ENCODE results near the gene APOL3. TPM values are rescaled to one million over a fixed set of nuclear protein-coding genes. Genes with fewer than 3 reads are reported as not detected.
"Not testable (repeated sequence)": the region's sequence is repeated elsewhere in the genome, so short reads cannot be mapped to it uniquely, and the experiment has no call there.

APOL3 gene
- total RNA-seq, 1 experiment from 2014 or later = 11.1 TPM

DNA sequence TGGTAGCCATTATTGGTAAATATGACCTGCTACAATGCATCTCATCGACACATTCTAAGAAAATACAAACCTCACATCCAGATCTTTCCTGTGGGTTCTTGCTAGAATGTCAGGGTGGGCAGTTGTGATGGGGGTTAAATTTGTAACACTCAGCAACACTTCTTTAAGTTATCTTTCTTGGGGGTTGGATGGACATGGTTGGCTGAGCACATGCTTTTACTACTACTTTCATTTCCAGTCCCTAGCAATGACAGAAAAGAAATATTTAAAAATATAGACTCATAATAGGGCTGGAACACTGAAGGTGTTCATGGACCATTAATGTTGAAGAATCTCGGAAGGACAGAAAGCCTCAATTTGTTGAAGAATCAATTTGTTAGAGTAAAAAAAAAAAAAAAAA, 57.6 kb downstream of the APOL3 start:
- DNase-seq (ENCODE audit: low read depth) = no peak

DNA sequence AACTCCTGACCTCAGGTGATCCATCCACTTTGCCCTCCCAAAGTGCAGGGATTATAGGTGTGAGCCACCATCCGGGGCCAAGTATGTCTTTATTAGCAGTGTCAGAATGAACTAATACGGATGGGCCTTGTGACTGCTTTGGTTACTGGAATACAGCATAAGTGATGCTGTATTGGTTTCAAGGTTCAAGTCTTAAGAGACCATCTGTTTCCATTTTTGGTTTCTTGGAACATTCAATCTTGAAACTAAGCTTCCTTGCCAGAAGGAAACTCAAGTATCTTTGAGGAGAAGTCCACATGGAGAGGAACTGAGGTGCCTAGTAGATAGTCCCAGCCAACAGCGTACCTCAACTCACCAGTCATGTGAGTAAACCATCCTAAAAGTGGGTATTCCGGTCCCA, 58.8 kb downstream of the APOL3 start:
- no peak for DNase-seq (ENCODE audit: low read depth)

DNA sequence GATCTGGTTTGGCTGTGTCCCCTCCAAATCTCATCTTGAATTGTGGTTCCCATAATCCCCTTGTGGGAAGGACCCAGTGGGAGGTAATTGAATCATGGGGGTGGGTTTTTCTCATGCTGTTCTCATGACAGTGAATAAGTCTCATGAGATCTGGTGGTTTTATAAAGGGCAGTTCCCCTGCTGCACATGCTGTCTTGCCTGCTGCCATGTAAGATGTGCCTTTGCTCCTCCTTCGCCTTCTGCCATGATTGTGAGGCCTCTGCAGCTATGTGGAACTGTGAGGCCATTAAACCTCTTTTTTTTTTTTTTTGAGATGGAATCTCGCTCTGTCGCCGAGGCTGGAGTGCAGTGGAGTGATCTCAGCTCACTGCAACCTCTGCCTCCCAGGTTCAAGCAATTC, 59.6 kb downstream of the APOL3 start:
- DNase-seq (ENCODE audit: low read depth) = not testable (repeated sequence)

DNA sequence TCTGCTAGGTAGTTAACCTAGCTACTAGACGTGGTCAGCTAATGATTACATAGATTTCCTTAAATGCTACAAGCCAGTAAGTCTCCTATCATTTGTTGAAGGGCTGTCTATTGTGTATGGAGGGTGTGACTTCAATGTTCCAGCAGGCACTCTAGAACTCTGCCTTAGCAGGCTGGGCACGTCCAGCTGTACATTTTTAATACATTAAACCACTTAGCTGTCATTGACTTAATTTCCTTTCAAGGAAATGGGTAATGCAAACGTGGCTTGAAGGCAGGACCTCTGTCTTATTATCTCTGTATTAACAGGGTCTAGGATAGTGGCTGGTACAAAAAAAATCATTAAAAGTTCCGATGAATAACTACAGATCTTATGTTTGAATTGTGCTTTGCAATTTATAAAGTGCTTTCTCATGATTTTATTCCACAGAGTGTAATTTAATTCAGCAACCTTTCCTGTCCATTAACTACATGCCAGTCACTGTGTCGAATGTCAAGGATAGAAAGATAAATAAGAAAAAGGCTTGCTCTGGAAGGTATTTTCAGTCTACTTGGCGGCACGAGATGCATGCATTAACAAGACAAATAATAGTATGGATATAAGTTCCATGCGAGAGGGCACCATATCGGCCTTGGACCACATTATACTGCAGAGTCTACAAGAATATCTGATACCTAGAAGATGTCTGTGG, 60.3 kb downstream of the APOL3 start:
- no peak for DNase-seq (ENCODE audit: low read depth)

DNA sequence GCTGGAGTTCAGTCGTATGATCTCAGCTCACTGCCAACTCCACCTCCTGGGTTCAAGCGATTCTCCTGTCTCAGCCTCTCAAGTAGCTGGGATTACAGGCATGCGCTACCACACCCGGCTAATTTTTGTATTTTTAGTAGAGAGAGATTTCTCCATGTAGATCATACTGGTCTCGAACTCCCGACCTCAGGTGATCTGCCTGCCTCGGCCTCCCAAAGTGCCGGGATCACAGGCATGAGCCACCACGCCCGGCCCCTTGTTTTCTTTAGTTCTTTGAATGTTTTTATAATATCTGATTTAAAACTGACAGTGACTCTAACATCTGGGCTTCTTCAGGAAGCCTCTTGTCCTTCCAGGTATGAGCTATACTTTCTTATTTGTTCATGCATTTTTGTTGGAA, 61.0 kb downstream of the APOL3 start:
- not testable (repeated sequence) for DNase-seq (ENCODE audit: low read depth)

DNA sequence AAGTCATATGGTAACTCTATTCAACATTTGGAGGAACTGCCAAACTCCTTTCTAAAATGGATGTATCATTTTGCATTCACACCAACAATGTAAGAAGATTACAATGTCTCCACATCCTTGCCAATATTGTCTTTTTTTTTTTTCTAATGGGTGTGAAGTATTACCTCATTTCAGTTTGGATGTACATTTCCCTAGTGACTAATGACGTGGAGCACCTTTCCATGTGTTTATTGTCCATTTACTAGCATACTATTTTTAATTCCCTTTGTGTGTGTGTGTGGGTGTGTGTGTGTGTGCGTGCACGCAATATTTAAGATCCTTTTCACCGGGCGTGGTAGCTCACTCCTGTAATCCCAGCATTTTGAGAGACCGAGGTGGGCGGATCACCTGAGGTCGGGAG, 62.7 kb downstream of the APOL3 start:
- DNase-seq (ENCODE audit: low read depth) = no peak

DNA sequence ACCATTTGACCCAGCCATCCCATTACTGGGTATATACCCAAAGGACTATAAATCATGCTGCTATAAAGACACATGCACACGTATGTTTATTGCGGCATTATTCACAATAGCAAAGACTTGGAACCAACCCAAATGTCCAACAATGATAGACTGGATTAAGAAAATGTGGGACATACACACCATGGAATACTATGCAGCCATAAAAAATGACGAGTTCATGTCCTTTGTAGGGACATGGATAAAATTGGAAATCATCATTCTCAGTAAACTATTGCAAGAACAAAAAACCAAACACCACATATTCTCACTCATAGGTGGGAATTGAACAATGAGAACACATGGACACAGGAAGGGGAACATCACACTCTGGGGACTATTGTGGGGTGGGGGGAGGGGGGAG, 69.8 kb downstream of the APOL3 start:
- not testable (repeated sequence) for DNase-seq (ENCODE audit: low read depth)

Other genes starting within 250 kb of the APOL3 start
- 82.2 and 96.2 TPM in 2 replicates for gene RBFOX2, start 131.9 kb downstream of the APOL3 start, total RNA-seq (2014; rRNA removed; shearing (Covaris generic))
- gene APOL4, start 41.1 kb upstream of the APOL3 start, total RNA-seq (2014; rRNA removed; shearing (Covaris generic)) = 0.20 TPM in 1 of 2 replicates, not detected in the other
- 25.6 and 37.0 TPM in 2 replicates for gene APOL2, start 78.8 kb upstream of the APOL3 start, total RNA-seq (2014; rRNA removed; shearing (Covaris generic))
- gene APOL1, start 92.4 kb upstream of the APOL3 start, total RNA-seq (2014; rRNA removed; shearing (Covaris generic)) = 6.2 and 8.0 TPM in 2 replicates
- 260 and 282 TPM in 2 replicates for gene MYH9, start 227.2 kb upstream of the APOL3 start, total RNA-seq (2014; rRNA removed; shearing (Covaris generic))